HepG2 (cell line): ENCODE results near the gene DSCAM.

Source experiments
- CEBPB ChIP-seq: IDR thresholded peaks from 2 replicates; pipeline ENCODE4 v1.6.1; 2011; ENCODE audit warnings: low read depth, low read length, improper control_type of control experiment, borderline replicate concordance
- CTCF ChIP-seq: sonication (generic); formaldehyde crosslinking; IDR thresholded peaks from 2 replicates; pipeline ENCODE4 v1.5.0; 2020; ENCODE audit warnings: mild to moderate bottlenecking, missing genetic modification reagents, moderate library complexity
- ETV6 ChIP-seq: sonication (generic); formaldehyde crosslinking; conservative IDR thresholded peaks from 2 replicates; pipeline ENCODE4 v1.4.0; 2020; ENCODE audit warnings: missing genetic modification reagents
- MATR3 ChIP-seq: sonication (generic); formaldehyde crosslinking; IDR thresholded peaks from 2 replicates; pipeline ENCODE4 v1.4.0; 2020; ENCODE audit warnings: missing genetic modification reagents
- POLR2AphosphoS5 ChIP-seq: IDR thresholded peaks from 2 replicates; pipeline ENCODE4 v1.6.1; 2012; ENCODE audit warnings: low read depth, low read length
- ZNF670 ChIP-seq: sonication (generic); formaldehyde crosslinking; IDR thresholded peaks from 2 replicates; pipeline ENCODE4 v1.8.0; 2022; ENCODE audit warnings: mild to moderate bottlenecking, missing genetic modification reagents, borderline replicate concordance
- ZNF768 ChIP-seq: sonication (generic); formaldehyde crosslinking; IDR thresholded peaks from 2 replicates; pipeline ENCODE4 v1.4.0; 2020; ENCODE audit warnings: missing genetic modification reagents
- ZSCAN29 ChIP-seq: sonication (generic); formaldehyde crosslinking; conservative IDR thresholded peaks from 2 replicates; pipeline ENCODE4 v1.4.0; 2020; ENCODE audit warnings: mild to moderate bottlenecking, missing genetic modification reagents

GRCh38 chr21:40018871-40019475, 828.0 kb downstream of the DSCAM start:
- TF ChIP-seq MATR3 (CRISPR knock-in tag) (no peak), POLR2AphosphoS5 (no peak), ZNF670 (CRISPR knock-in tag) (no peak), CTCF (CRISPR knock-in tag) (no peak), CEBPB (no peak), ZNF768 (CRISPR knock-in tag) (no peak), ETV6 (CRISPR knock-in tag) (no peak), ZSCAN29 (CRISPR knock-in tag) (no peak)
